GM12878 (cell line): ENCODE results near the gene COQ3. TPM values are rescaled to one million over a fixed set of nuclear protein-coding genes. Genes with fewer than 3 reads are reported as not detected.

Source experiments
- ATF3 ChIP-seq: IDR thresholded peaks from 2 replicates; pipeline ENCODE4 v1.6.1; 2011; ENCODE audit warnings: low read depth, mild to moderate bottlenecking, low read length, moderate library complexity, borderline replicate concordance; ENCODE audit errors: extremely low read depth
- BACH1 ChIP-seq: fragments of 450-650 bp; IDR thresholded peaks from 2 replicates; pipeline ENCODE4 v1.6.1; 2017; ENCODE audit warnings: mild to moderate bottlenecking, borderline replicate concordance
- BCLAF1 ChIP-seq: fragments of 450-650 bp; IDR thresholded peaks from 2 replicates; pipeline ENCODE4 v1.6.1; 2017; ENCODE audit warnings: antibody characterized with exemption, mild to moderate bottlenecking, moderate library complexity
- CEBPB ChIP-seq, 2 experiments: fragments of 150-350 bp in 1 of 2; IDR thresholded peaks; 2 replicates each; pipeline ENCODE4 v1.6.1; 2012 to 2014; ENCODE audit warnings: low read depth in 2 of 2, low read length in 2 of 2, borderline replicate concordance in 1 of 2, inconsistent platforms in 1 of 2
- CHD4 ChIP-seq: fragments of 200-600 bp; sonication (generic); IDR thresholded peaks from 2 replicates; pipeline ENCODE4 v1.6.1; 2016; ENCODE audit warnings: mild to moderate bottlenecking
- DPF2 ChIP-seq: fragments of 450-650 bp; IDR thresholded peaks from 2 replicates; pipeline ENCODE4 v1.6.1; 2017; ENCODE audit warnings: mild to moderate bottlenecking
- FOXK2 ChIP-seq: fragments of 450-650 bp; IDR thresholded peaks from 2 replicates; pipeline ENCODE4 v1.6.1; 2017; ENCODE audit warnings: mild to moderate bottlenecking, moderate library complexity
- GABPA ChIP-seq: IDR thresholded peaks from 2 replicates; pipeline ENCODE4 v1.6.1; 2014; ENCODE audit warnings: antibody characterized with exemption, low read depth, mild to moderate bottlenecking, inconsistent platforms
- JUND ChIP-seq: IDR thresholded peaks from 2 replicates; pipeline ENCODE4 v1.6.1; 2012; ENCODE audit warnings: low read depth, mild to moderate bottlenecking, low read length, improper control_type of control experiment, moderate library complexity
- KDM1A ChIP-seq: fragments of 200-600 bp; sonication (generic); IDR thresholded peaks from 2 replicates; pipeline ENCODE4 v1.6.1; 2016; ENCODE audit warnings: borderline replicate concordance
- MTA2 ChIP-seq: fragments of 450-650 bp; IDR thresholded peaks from 2 replicates; pipeline ENCODE4 v1.6.1; 2016; ENCODE audit warnings: low read depth, mild to moderate bottlenecking, moderate library complexity
- NFXL1 ChIP-seq: fragments of 450-650 bp; IDR thresholded peaks from 2 replicates; pipeline ENCODE4 v1.6.1; 2017; ENCODE audit warnings: antibody characterized with exemption, mild to moderate bottlenecking, borderline replicate concordance
- NR2C2 ChIP-seq: IDR thresholded peaks from 2 replicates; pipeline ENCODE4 v1.6.1; 2011; ENCODE audit warnings: borderline replicate concordance, low read depth; ENCODE audit not compliant: control insufficient read depth, insufficient read length
- SMAD1 ChIP-seq: fragments of 450-650 bp; IDR thresholded peaks from 2 replicates; pipeline ENCODE4 v1.6.1; 2018; ENCODE audit warnings: mild to moderate bottlenecking, low read depth; ENCODE audit not compliant: partially characterized antibody
- TARDBP ChIP-seq: IDR thresholded peaks from 2 replicates; pipeline ENCODE4 v1.6.1; 2016; ENCODE audit warnings: borderline replicate concordance
- YBX1 ChIP-seq: fragments of 450-650 bp; IDR thresholded peaks from 2 replicates; pipeline ENCODE4 v1.6.1; 2016; ENCODE audit warnings: antibody characterized with exemption
- polyA plus RNA-seq, 11 experiments: library from polyadenylated mRNA; depleted of rRNA in 4 of 11; unstranded in 6 of 11; stranded (reverse) in 5 of 11; fragments of >200 nt; fragmentation: Nextera tagmentation in 4 of 11; fragmentation: Illumina TruSeq in 1 of 11; extraction: Ambion mirVana in 4 of 11; extraction: Trizol in 1 of 11; gene quantifications; 1 replicate in 1 of 11; 2 replicates in 10 of 11; pipeline versions ENCODE4 v1.2.1 to v1.2.3, GENCODE V29; 2011 to 2016; ENCODE audit warnings: inconsistent platforms in 2 of 11, missing spikeins in 2 of 11, low read depth in 1 of 11
- total RNA-seq, 4 experiments: library from RNA; depleted of rRNA in 3 of 4; stranded (reverse); fragments of >200 nt in 3 of 4; fragmentation: Illumina TruSeq in 1 of 4; extraction: Trizol in 1 of 4; gene quantifications; 2 replicates each; pipeline versions ENCODE4 v1.2.1 to v1.2.3, GENCODE V29; 2013 to 2021
- TF ChIP-seq, protein P1 (sequence below): fragments of 450-650 bp; IDR thresholded peaks from 2 replicates; pipeline ENCODE4 v1.6.1; 2016; ENCODE audit warnings: mild to moderate bottlenecking
- TF ChIP-seq, protein P2 (sequence below): IDR thresholded peaks from 2 replicates; pipeline ENCODE4 v1.6.1; 2011; ENCODE audit warnings: borderline replicate concordance, low read depth, mild to moderate bottlenecking, moderate library complexity, low read length; ENCODE audit not compliant: insufficient read depth, poor library complexity, severe bottlenecking
- TF ChIP-seq, protein P3 (sequence below): fragments of 450-650 bp; IDR thresholded peaks from 2 replicates; pipeline ENCODE4 v1.6.1; 2016; ENCODE audit warnings: mild to moderate bottlenecking, moderate library complexity, borderline replicate concordance

Gene COQ3
- total and polyA plus RNA-seq, 10 of the 15 experiments (the other 5 are each of a cell fraction or from before 2014, with no cell fraction given) = 9.3 to 50.6 (median 16.0) TPM

DNA sequence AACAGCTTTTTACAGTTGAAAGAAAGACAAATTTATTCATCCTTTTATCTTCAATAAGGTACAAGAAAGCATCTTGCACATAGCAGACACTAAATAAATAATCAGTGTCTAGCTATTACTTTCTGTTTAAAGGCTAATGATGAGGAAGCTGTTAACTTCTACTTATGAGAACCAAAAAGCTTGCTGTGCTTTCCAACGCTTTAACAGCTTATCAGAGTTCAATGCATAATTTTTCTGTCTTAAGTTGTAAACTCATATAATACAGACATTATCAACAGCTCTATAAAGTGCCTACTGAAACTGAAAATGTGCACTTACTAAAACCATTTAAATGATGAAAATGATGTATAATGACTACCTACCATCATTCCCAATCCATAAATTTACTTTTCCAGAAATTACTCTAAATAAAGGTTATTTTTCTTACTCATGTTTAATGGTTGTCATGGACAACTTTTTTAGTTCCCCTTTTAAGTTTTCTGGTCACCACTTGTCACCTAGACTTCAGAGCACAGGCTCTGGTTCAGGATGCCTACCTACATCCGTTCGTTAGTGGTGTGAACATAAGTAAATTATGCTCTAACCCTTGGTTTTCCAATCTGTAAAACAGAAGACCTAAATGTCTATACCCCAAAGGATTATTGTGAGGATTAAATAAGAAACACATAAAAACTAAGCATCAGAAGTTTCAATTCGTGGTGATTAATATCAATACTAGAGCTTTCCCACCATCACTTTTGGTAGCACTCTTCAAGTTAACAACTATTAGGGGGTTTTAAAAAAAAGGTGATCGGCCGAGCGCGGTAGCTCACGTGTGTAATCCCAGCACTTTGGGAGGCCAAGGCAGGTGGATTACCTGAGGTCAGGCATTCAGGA, 23.1 kb upstream of the COQ3 start (continued):
- TF ChIP-seq, protein P1, sequence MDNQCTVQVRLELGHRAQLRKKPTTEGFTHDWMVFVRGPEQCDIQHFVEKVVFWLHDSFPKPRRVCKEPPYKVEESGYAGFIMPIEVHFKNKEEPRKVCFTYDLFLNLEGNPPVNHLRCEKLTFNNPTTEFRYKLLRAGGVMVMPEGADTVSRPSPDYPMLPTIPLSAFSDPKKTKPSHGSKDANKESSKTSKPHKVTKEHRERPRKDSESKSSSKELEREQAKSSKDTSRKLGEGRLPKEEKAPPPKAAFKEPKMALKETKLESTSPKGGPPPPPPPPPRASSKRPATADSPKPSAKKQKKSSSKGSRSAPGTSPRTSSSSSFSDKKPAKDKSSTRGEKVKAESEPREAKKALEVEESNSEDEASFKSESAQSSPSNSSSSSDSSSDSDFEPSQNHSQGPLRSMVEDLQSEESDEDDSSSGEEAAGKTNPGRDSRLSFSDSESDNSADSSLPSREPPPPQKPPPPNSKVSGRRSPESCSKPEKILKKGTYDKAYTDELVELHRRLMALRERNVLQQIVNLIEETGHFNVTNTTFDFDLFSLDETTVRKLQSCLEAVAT = no peak
- TF ChIP-seq NR2C2 (no peak), JUND (no peak), KDM1A (no peak), NFXL1 (no peak), BACH1 (0 out of 2 replicates have a peak, but pooled peaks have one; percentile 29), DPF2 (peak; percentile 56), MTA2 (peak; percentile 53; the same call in 1 of the 2 replicates), SMAD1 (no peak), TARDBP (no peak), BCLAF1 (no peak), CEBPB (IDR thresholded peaks at IDR 0.05; ENCODE audit: borderline replicate concordance in 1 of 2, low read depth in 2 of 2, low read length in 2 of 2) (no peak), FOXK2 (no peak), ATF3 (no peak), CHD4 (no peak), GABPA (no peak), YBX1 (no peak)
- TF ChIP-seq, protein P2, sequence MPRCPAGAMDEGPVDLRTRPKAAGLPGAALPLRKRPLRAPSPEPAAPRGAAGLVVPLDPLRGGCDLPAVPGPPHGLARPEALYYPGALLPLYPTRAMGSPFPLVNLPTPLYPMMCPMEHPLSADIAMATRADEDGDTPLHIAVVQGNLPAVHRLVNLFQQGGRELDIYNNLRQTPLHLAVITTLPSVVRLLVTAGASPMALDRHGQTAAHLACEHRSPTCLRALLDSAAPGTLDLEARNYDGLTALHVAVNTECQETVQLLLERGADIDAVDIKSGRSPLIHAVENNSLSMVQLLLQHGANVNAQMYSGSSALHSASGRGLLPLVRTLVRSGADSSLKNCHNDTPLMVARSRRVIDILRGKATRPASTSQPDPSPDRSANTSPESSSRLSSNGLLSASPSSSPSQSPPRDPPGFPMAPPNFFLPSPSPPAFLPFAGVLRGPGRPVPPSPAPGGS = no peak
- TF ChIP-seq, protein P3, sequence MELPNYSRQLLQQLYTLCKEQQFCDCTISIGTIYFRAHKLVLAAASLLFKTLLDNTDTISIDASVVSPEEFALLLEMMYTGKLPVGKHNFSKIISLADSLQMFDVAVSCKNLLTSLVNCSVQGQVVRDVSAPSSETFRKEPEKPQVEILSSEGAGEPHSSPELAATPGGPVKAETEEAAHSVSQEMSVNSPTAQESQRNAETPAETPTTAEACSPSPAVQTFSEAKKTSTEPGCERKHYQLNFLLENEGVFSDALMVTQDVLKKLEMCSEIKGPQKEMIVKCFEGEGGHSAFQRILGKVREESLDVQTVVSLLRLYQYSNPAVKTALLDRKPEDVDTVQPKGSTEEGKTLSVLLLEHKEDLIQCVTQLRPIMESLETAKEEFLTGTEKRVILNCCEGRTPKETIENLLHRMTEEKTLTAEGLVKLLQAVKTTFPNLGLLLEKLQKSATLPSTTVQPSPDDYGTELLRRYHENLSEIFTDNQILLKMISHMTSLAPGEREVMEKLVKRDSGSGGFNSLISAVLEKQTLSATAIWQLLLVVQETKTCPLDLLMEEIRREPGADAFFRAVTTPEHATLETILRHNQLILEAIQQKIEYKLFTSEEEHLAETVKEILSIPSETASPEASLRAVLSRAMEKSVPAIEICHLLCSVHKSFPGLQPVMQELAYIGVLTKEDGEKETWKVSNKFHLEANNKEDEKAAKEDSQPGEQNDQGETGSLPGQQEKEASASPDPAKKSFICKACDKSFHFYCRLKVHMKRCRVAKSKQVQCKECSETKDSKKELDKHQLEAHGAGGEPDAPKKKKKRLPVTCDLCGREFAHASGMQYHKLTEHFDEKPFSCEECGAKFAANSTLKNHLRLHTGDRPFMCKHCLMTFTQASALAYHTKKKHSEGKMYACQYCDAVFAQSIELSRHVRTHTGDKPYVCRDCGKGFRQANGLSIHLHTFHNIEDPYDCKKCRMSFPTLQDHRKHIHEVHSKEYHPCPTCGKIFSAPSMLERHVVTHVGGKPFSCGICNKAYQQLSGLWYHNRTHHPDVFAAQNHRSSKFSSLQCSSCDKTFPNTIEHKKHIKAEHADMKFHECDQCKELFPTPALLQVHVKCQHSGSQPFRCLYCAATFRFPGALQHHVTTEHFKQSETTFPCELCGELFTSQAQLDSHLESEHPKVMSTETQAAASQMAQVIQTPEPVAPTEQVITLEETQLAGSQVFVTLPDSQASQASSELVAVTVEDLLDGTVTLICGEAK = no peak; the same call in 1 of the 2 replicates
